Raji (cell line): ENCODE results near the gene VPS18.

ENCODE experiments used
- POLR2A ChIP-seq: IDR thresholded peaks from 2 replicates; pipeline ENCODE4 v1.6.1; 2011; ENCODE audit warnings: low read depth, low read length, control low read depth; ENCODE audit not compliant: insufficient read depth

VPS18 gene

DNA sequence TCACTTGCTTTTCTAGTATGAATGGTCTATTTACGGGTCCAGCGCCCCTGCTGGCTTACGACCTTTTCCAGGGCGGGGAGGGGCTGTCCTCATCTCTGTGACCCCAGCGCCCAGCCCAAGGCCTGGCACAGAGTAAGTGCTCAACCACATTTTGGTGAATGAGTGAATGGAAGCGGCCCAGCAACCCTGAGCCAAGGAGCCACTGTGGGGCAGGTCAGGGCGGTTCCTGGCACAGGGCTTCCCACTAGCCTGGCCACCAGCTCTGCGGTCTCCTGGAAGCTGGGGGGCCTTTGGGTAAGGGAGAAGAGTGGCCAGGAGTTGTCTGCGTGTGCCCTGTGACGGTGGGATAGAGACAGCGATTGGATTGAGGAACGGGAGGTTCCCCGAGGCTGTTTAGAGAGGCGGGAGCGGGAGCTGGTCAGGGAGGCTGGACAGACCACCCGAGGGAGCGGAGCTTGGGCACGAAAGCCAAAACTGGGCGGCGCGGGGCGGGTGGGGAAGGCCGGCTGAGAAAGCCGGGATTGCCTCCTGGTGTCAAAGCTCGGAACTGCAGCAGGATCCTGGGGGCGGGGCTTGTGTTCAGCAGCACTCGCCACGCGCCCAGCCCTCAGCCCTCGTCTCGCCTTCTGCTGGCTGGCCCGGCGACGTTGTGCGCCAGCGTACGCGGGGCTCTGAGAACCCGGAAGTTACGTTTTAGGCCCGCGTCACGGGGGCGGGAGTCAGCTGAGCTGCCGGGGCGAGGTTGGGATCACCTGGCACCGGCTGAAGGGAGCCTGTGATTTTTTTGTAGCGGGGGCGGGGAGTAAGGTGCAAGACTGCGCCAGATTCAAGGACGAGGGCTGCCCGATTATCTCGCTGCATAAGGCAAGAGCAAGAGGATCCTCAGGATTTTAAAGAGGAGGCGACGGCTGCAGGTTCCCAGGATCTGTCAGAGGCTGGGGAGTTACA is at the start of gene VPS18:
VPS18 (plus strand) TSS at position 718 of the 948 bp plus-strand sequence. CDS start 319 bp downstream, outside the sequence.
- TF ChIP-seq POLR2A: peak; percentile 62; the same call in 1 of the 2 replicates

- no peak for TF ChIP-seq POLR2A
Measured at GRCh38 chr15:40844696-40845030, 49.6 kb upstream of the VPS18 start.

GRCh38 chr15:40845036-40845435 is 49.2 kb upstream of the VPS18 start:
- no peak for TF ChIP-seq POLR2A

- no peak for TF ChIP-seq POLR2A
Measured at GRCh38 chr15:40845511-40846284, 48.6 kb upstream of the VPS18 start.

- no peak for TF ChIP-seq POLR2A
Measured at GRCh38 chr15:40846841-40847222, 47.4 kb upstream of the VPS18 start.

- peak; percentile 41; the same call in 1 of the 2 replicates for TF ChIP-seq POLR2A
Measured at GRCh38 chr15:40847223-40847961, 46.9 kb upstream of the VPS18 start.

DNA sequence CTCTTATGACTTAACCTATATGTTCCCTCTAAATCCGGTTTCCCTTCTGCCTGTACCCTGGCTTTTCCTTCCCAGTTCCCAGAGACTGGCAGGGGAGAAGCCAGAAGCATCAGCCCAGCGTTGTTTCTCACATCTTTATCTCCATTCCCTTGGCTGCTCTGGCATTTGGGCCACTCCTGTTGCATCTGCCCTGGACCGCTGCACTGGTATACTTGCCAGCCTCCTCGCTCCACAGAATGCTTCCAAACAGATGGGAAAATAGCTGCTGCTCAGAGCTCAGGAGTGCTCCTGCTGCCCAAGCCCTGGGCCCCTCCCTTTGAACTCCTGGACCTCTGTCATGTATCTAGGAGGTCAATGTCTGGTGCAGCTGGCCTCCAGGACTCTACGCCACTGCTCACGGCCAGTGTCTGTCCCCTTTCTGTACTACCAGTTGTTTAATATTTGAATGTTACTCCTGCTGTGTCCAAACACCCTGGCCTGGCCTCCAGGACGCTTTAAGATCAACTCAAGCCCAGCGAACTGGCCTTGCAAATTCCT is 43.6 kb upstream of the VPS18 start:
- no peak for TF ChIP-seq POLR2A

GRCh38 chr15:40852529-40852928 is 41.7 kb upstream of the VPS18 start:
- TF ChIP-seq POLR2A: no peak

GRCh38 chr15:40853241-40853890 is 40.9 kb upstream of the VPS18 start:
- TF ChIP-seq POLR2A: no peak

- TF ChIP-seq POLR2A: no peak
Measured at GRCh38 chr15:40854161-40854560, 40.1 kb upstream of the VPS18 start.

- no peak for TF ChIP-seq POLR2A
Measured at GRCh38 chr15:40855706-40856234, 38.5 kb upstream of the VPS18 start.

GRCh38 chr15:40856746-40857145 is 37.5 kb upstream of the VPS18 start:
- TF ChIP-seq POLR2A: no peak

DNA sequence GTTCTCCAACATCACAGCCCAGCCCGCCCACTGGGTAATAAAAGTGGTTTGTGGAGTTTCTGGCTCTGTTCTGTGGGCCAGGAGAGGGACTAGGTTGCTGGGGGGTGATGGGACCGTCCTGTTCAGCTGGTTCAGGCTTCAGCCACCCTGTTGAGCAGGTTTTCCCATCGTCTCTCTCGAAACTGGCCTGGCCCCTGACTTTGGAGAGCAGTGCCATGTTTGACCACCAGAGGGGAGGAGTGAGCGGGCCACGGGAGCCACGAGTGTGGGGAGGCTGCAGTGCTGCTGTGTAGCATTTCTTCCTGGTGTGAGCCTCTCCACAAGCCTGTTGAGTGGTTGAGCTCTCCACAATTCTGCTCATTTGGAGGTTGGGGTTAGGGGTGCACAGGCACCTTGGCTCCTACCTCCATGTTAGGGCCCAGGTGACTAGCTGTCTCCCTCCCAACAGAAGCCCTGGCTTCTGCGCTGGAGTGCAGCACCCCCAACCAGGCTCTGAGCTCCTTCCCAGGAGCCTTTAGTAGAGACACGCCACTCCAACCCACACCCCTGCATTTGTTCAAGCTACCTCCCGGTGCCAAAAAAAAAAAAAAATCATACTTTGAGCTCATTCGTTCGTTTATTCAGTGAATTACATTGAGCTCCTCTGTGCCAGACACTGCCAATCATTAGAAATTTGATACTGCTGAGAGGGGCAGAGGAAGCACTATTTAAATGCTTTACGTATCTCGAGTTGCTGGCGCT is 36.5 kb upstream of the VPS18 start:
- TF ChIP-seq POLR2A: peak; percentile 41

GRCh38 chr15:40858706-40859105 is 35.5 kb upstream of the VPS18 start:
- no peak for TF ChIP-seq POLR2A
